GM23248 (cell line): Measurements from ENCODE around the gene RBM38. TPM values are rescaled to one million over a fixed set of nuclear protein-coding genes. Genes with fewer than 3 reads are reported as not detected.
A peak's percentile ranks its signal among the peaks of the same experiment; 100 is the strongest.

Experiments
- DNase-seq: peaks from one replicate; pipeline ENCODE4 v3.0.0-alpha.2; 2015
- H2AFZ ChIP-seq: fragments of 200-600 bp; sonication (generic); 2 replicates; pipeline ENCODE4 v1.6.1; 2016; ENCODE audit warnings: antibody characterized with exemption
- H3F3A ChIP-seq: fragments of 200-600 bp; sonication (generic); 2 replicates; pipeline ENCODE4 v1.6.1; 2016; ENCODE audit warnings: mild to moderate bottlenecking, antibody characterized with exemption, mixed run types; ENCODE audit not compliant: insufficient read depth
- H3K27ac ChIP-seq: fragments of 200-600 bp; sonication (generic); 2 replicates; pipeline ENCODE4 v1.5.1; 2016; ENCODE audit warnings: mild to moderate bottlenecking
- H3K27me3 ChIP-seq: fragments of 200-600 bp; sonication (generic); replicated peaks from 2 replicates; pipeline ENCODE4 v1.6.1; 2016; ENCODE audit warnings: mild to moderate bottlenecking; ENCODE audit not compliant: insufficient read depth
- H3K36me3 ChIP-seq: fragments of 200-600 bp; sonication (generic); 2 replicates; pipeline ENCODE4 v1.6.1; 2016; ENCODE audit warnings: low read depth, mild to moderate bottlenecking
- H3K4me1 ChIP-seq: fragments of 200-600 bp; sonication (generic); 2 replicates; pipeline ENCODE4 v1.6.1; 2016; ENCODE audit warnings: mild to moderate bottlenecking; ENCODE audit not compliant: insufficient read depth
- H3K4me2 ChIP-seq: fragments of 200-600 bp; sonication (generic); one replicate; pipeline ENCODE4 v1.6.1; 2016; ENCODE audit warnings: mild to moderate bottlenecking; ENCODE audit not compliant: unreplicated experiment
- H3K4me3 ChIP-seq: fragments of 200-600 bp; sonication (generic); 2 replicates; pipeline ENCODE4 v1.5.1; 2016; ENCODE audit warnings: mild to moderate bottlenecking
- H3K79me2 ChIP-seq: fragments of 200-600 bp; sonication (generic); 2 replicates; pipeline ENCODE4 v1.6.1; 2016; ENCODE audit warnings: mild to moderate bottlenecking; ENCODE audit not compliant: insufficient read depth
- H3K9ac ChIP-seq: fragments of 200-600 bp; sonication (generic); 2 replicates; pipeline ENCODE4 v1.6.1; 2016; ENCODE audit warnings: mild to moderate bottlenecking
- H3K9me2 ChIP-seq: fragments of 200-600 bp; sonication (generic); 2 replicates; pipeline ENCODE4 v1.6.1; 2016; ENCODE audit warnings: mixed run types, mild to moderate bottlenecking, moderate library complexity; ENCODE audit not compliant: insufficient read depth
- H3K9me3 ChIP-seq: fragments of 200-600 bp; sonication (generic); one replicate; pipeline ENCODE4 v1.6.1; 2017; ENCODE audit warnings: low read depth
- H4K20me1 ChIP-seq: fragments of 200-600 bp; sonication (generic); 2 replicates; pipeline ENCODE4 v1.6.0; 2016; ENCODE audit not compliant: insufficient read depth
- EZH2 ChIP-seq: fragments of 200-600 bp; sonication (generic); IDR thresholded peaks from 2 replicates; pipeline ENCODE4 v1.6.1; 2018; ENCODE audit warnings: antibody characterized with exemption, mild to moderate bottlenecking; ENCODE audit not compliant: insufficient read depth, poor library complexity, severe bottlenecking
- EZH2phosphoT487 ChIP-seq: fragments of 200-600 bp; sonication (generic); IDR thresholded peaks from 2 replicates; pipeline ENCODE4 v1.6.1; 2018; ENCODE audit warnings: antibody characterized with exemption, moderate library complexity, mild to moderate bottlenecking, low read depth; ENCODE audit not compliant: insufficient read depth
- WGBS, 2 experiments: methylation state at CpG; one replicate each; pipeline ENCODE4 v1.1.6; 2015 to 2017; ENCODE audit warnings: low lambda C conversion rate in 2 of 2, low coverage in 1 of 2; ENCODE audit errors: missing lambda C conversion rate in 2 of 2; 5-methylcytosine and 5-hydroxymethylcytosine counted together
- in situ Hi-C: fragments of 300-500 bp; cut with MboI; formaldehyde crosslinking; loops from 2 replicates; pipeline ENCODE4 v1.15.0; 2020
- polyA plus RNA-seq: library from polyadenylated mRNA; unstranded; fragments of >200 nt; fragmentation: Nextera tagmentation; extraction: Ambion mirVana; gene quantifications from 2 replicates; pipeline ENCODE4 v1.2.1, GENCODE V29; 2016
- total RNA-seq: library from RNA; depleted of rRNA; stranded (reverse); fragments of >200 nt; shearing (Covaris generic); gene quantifications from 2 replicates; pipeline ENCODE4 v1.2.3, GENCODE V29; 2014

Gene RBM38
- total and polyA plus RNA-seq, 2 experiments from 2014 or later = 1.3 to 8.1 TPM

GRCh38 chr20:57437672-57438330 is 46.6 kb downstream of the RBM38 start:
- no peak overlapping the region for H3K9ac ChIP-seq
- no peaks in the 10 kb centered on the region for H3K9me2 ChIP-seq
- no peaks in the 10 kb centered on the region for H4K20me1 ChIP-seq
- no peaks in the 10 kb centered on the region for H3F3A ChIP-seq
- H2AFZ ChIP-seq = no peak overlapping the region
- TF ChIP-seq EZH2phosphoT487 (no peak), EZH2 (no peak)
- H3K4me3 ChIP-seq = no peak overlapping the region
- no peak overlapping the region for H3K4me2 ChIP-seq
- no peaks in the 10 kb centered on the region for H3K4me1 ChIP-seq
- no peak for DNase-seq
- 80 to 81% methylated on average over 18 of the region's 18 CpGs for WGBS, 2 experiments
- no peaks in the 10 kb centered on the region for H3K9me3 ChIP-seq
- in situ Hi-C loops = no loop called here
- no peaks in the 10 kb centered on the region for H3K36me3 ChIP-seq
- no peaks in the 10 kb centered on the region for H3K79me2 ChIP-seq
- H3K27ac ChIP-seq = no peak overlapping the region
- H3K27me3 ChIP-seq = peaks cover 12% of the 10 kb centered on the region; the same call in 1 of the 2 replicates

- Histone ChIP-seq H3K27me3 (peaks cover 12% of the 10 kb centered on the region; the same call in 1 of the 2 replicates), H3K27ac (no peak overlapping the region), H3K4me3 (no peak overlapping the region), H3K9me3 (no peaks in the 10 kb centered on the region), H3K79me2 (no peaks in the 10 kb centered on the region), H3K9ac (no peak overlapping the region), H3K4me1 (no peaks in the 10 kb centered on the region), H3F3A (no peaks in the 10 kb centered on the region), H3K36me3 (no peaks in the 10 kb centered on the region), H2AFZ (no peak overlapping the region), H3K4me2 (no peak overlapping the region), H4K20me1 (no peaks in the 10 kb centered on the region), H3K9me2 (no peaks in the 10 kb centered on the region)
- in situ Hi-C loops = no loop called here
- no peak for DNase-seq
- WGBS, 2 experiments = 51 to 64% methylated on average over 5 of the region's 5 CpGs
- TF ChIP-seq EZH2 (no peak), EZH2phosphoT487 (no peak)
Measured at GRCh38 chr20:57438552-57438951, 47.4 kb downstream of the RBM38 start.

- H2AFZ ChIP-seq = no peak overlapping the region
- no peak overlapping the region for H3K9ac ChIP-seq
- no peak overlapping the region for H3K4me3 ChIP-seq
- no peaks in the 10 kb centered on the region for H3K36me3 ChIP-seq
- H3K4me1 ChIP-seq = no peaks in the 10 kb centered on the region
- no peaks in the 10 kb centered on the region for H3K79me2 ChIP-seq
- in situ Hi-C loops = no loop called here
- H3K4me2 ChIP-seq = no peak overlapping the region
- peaks cover 12% of the 10 kb centered on the region; the same call in 1 of the 2 replicates for H3K27me3 ChIP-seq
- H4K20me1 ChIP-seq = no peaks in the 10 kb centered on the region
- DNase-seq = peak; percentile 21
- no peaks in the 10 kb centered on the region for H3K9me3 ChIP-seq
- WGBS, 2 experiments = 51 to 53% methylated on average over 6 of the region's 6 CpGs
- no peaks in the 10 kb centered on the region for H3F3A ChIP-seq
- H3K27ac ChIP-seq = no peak overlapping the region
- TF ChIP-seq EZH2phosphoT487 (no peak), EZH2 (no peak)
- no peaks in the 10 kb centered on the region for H3K9me2 ChIP-seq
Measured at GRCh38 chr20:57439432-57439831, 48.2 kb downstream of the RBM38 start.

- peaks cover 11% of the 10 kb centered on the region; the same call in 1 of the 2 replicates for H3K27me3 ChIP-seq
- no peaks in the 10 kb centered on the region for H3K36me3 ChIP-seq
- DNase-seq = no peak
- H3F3A ChIP-seq = no peaks in the 10 kb centered on the region
- H3K4me1 ChIP-seq = peaks cover 2% of the 10 kb centered on the region
- WGBS, 2 experiments = 89 to 97% methylated on average over 7 of the region's 7 CpGs
- no peak overlapping the region for H3K27ac ChIP-seq
- H3K4me3 ChIP-seq = no peak overlapping the region
- no peak overlapping the region for H2AFZ ChIP-seq
- no peaks in the 10 kb centered on the region for H3K9me2 ChIP-seq
- no peak overlapping the region for H3K4me2 ChIP-seq
- H3K9me3 ChIP-seq = no peaks in the 10 kb centered on the region
- no peaks in the 10 kb centered on the region for H4K20me1 ChIP-seq
- H3K79me2 ChIP-seq = no peaks in the 10 kb centered on the region
- H3K9ac ChIP-seq = no peak overlapping the region
- TF ChIP-seq EZH2 = no peak
- TF ChIP-seq EZH2phosphoT487 = no peak
- in situ Hi-C loops = no loop called here
Measured at GRCh38 chr20:57439993-57440392, 48.8 kb downstream of the RBM38 start.
